ENCODE results near the gene ZNF165. TPM values are rescaled to one million over a fixed set of nuclear protein-coding genes. Genes with fewer than 3 reads are reported as not detected.
"Not testable (repeated sequence)": the region's sequence is repeated elsewhere in the genome, so short reads cannot be mapped to it uniquely, and the experiment has no call there.

ZNF165 gene
- total RNA-seq = 1 to 10 TPM; 4.3 TPM

DNA sequence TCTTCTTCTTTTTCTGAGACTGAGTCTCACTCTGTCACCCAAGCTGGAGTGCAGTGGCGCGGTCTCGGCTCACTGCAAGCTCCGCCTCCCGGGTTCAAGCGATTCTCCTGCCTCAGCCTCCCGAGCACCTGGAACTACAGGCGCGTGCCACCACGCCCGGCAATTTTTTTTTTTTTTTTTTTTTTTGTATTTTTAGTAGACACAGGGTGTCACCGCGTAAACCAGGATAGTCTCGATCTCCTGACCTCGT is at the start of gene ZNF165:
ZNF165 (plus strand) TSS at position 188 of the 250 bp plus-strand sequence. CDS start 4,913 bp downstream, outside the sequence.
- not testable (repeated sequence) for H3K9me3 Mint-ChIP-seq, DNase-seq, H3K27me3 Mint-ChIP-seq
- Mint-ChIP-seq H3K36me3 (peaks cover 15% of the 10 kb centered on the region), H3K4me3 (peak within 1 kb of the TSS; percentile 87), H3K27ac (peak within 1 kb of the TSS; percentile 97), H3K4me1 (peaks cover 11% of the 10 kb centered on the region)

DNA sequence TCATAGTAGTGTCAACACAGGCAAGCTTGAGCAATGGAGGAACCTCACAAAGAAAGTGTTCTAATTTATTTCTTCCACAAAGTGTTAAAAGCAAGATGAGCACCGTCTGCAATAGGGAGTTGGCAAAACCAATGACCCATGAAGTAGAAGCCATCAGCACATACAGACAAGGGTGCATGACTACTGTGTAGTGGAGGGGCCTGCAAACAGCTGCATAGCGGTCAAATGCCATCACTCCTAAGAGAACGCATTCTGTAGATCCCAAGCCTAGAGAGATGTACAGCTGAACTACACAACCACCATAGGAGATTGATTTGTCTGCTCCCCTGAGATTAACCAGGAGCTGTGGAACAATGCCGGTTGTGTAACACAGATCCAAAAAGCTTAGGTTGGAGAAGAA is 26.8 kb upstream of the ZNF165 start:
- DNase-seq = no peak
- no peak overlapping the region for H3K4me3 Mint-ChIP-seq
- H3K9me3 Mint-ChIP-seq = no peaks in the 10 kb centered on the region
- H3K36me3 Mint-ChIP-seq = no peaks in the 10 kb centered on the region
- peaks cover 24% of the 10 kb centered on the region for H3K27me3 Mint-ChIP-seq
- no peaks in the 10 kb centered on the region for H3K4me1 Mint-ChIP-seq
- H3K27ac Mint-ChIP-seq = no peak overlapping the region

DNA sequence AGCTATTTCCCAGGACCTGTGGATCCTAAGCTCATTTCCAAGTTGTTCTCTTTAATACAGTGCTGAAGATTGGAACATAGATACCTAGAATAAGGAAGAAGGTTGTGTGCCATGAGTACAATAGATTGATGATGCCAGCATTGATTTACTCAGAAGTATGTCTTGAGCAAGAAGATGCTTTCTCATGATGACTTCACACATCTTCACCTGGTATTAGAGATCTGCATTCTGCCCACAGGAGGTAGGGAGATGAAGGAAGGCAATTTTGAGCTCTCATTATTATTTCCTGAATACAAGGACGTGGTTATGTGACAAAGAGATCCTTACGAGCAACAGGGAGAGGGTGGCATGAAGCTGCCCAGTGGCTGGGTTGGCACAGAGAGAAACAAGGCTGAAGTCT is 20.0 kb upstream of the ZNF165 start:
- Mint-ChIP-seq H3K27me3 (peaks cover 20% of the 10 kb centered on the region), H3K4me3 (no peak overlapping the region), H3K4me1 (no peaks in the 10 kb centered on the region), H3K9me3 (no peaks in the 10 kb centered on the region), H3K27ac (no peak overlapping the region), H3K36me3 (no peaks in the 10 kb centered on the region)
- no peak for DNase-seq

DNA sequence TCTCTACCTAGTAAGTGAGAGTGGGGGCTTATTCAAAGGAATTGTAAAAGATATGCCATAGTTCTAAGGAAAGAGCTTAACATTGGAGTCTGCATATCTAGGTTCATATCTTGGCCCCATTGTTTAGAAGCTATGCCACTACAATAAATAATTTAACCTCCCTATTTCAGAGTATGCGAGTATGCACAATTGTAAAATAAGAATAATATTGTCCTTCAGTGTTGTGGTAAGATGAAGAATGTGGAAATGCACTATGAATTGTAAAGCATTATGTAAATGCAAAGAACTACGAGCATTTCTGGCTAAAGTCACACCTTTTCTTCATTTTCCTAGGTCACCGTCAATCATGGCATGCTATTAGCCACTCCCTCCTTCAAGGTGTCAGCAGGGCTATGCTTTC is 16.1 kb upstream of the ZNF165 start:
- H3K27me3 Mint-ChIP-seq = peaks cover 38% of the 10 kb centered on the region
- DNase-seq = no peak
- H3K9me3 Mint-ChIP-seq = no peaks in the 10 kb centered on the region
- H3K36me3 Mint-ChIP-seq = no peaks in the 10 kb centered on the region
- H3K4me3 Mint-ChIP-seq = no peak overlapping the region
- no peaks in the 10 kb centered on the region for H3K4me1 Mint-ChIP-seq
- no peak overlapping the region for H3K27ac Mint-ChIP-seq

DNA sequence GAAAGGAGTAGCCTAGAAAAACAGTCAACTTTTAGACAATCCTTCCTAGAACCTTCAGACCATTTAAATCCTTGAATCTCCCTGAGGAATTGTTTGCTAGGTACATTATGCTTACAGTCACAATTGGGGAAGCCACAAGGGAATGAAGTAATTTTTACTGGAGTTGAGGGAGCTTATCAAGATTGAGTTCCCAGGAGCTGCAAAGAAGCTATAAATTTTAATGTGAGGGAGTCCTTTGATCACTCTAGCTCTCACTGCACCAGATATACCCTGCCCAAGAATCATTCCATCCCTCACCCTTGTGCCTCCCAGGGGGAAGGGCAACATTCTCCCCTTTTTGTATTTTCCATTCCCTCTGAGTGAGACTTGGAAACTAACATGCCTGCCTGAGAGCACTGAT is 12.3 kb upstream of the ZNF165 start:
- Mint-ChIP-seq H3K27me3 (peaks cover 23% of the 10 kb centered on the region), H3K9me3 (no peaks in the 10 kb centered on the region), H3K4me3 (no peak overlapping the region), H3K36me3 (no peaks in the 10 kb centered on the region), H3K27ac (no peak overlapping the region), H3K4me1 (no peaks in the 10 kb centered on the region)
- DNase-seq = no peak

DNA sequence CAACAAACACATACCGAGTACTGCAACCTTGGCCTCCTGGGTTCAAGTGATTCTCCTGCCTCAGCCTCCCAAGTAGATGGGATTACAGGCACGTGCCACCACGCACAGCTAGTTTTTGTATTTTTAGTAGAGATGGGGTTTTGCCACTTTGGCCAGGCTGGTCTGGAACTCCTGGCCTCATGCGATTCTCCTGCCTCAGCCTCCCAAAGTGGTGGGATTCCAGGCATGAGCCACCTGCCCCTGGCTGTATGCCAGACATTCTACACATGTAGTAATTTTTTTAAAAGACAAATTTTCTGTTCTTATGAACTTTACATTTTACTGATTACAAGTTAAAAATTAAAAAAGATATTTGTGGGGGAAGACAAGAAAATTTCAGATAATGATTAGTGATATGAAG is 9.4 kb upstream of the ZNF165 start:
- DNase-seq, H3K4me1 Mint-ChIP-seq, H3K27ac Mint-ChIP-seq, H3K9me3 Mint-ChIP-seq, H3K36me3 Mint-ChIP-seq, H3K4me3 Mint-ChIP-seq: not testable (repeated sequence)
- peaks cover 18% of the 10 kb centered on the region for H3K27me3 Mint-ChIP-seq

DNA sequence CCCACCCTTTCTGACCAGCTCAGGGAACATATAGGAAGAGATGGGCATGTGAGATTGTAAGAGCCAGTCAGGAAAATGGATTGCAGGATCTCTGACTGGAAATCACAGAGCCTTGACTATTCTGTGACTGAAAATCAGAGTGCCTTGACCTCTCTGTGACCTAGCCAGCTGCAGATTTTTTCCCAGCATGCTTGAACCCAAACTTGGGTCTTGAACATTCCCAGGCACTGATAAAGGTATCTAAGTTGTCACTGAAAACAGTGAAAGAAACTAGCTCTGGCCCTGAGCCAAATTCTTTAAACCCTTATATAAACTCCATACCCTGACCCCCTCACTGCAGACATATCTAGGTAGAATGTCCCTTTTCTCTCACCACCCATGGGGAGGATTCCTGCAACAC is 2.3 kb upstream of the ZNF165 start:
- no peak overlapping the region for H3K4me3 Mint-ChIP-seq
- peaks cover 2% of the 10 kb centered on the region for H3K9me3 Mint-ChIP-seq
- no peak overlapping the region for H3K27ac Mint-ChIP-seq

DNA sequence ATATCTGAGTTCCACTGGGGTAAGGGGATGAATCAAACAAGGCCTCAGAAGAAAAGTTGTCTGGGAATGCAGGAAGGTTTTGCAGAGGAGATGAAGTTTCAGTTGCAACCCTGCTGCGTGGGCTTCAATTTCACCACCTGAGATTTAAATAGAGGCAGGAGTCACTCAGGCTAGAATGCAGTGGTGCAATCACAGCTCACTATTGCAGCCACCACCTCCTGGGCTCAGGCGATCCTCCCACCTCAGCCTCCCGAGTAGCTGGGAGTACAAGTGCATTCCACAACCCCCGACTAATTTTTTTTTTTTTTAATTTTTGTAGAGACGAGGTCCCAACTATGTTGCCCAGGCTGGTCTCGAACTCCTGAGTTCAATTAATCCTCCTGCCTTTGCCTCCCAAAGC is 1.5 kb upstream of the ZNF165 start:
- Mint-ChIP-seq H3K27me3 (no peaks in the 10 kb centered on the region), H3K27ac (peak overlapping the region; percentile 6), H3K4me3 (no peak overlapping the region), H3K36me3 (peaks cover 8% of the 10 kb centered on the region), H3K9me3 (peaks cover 2% of the 10 kb centered on the region), H3K4me1 (peaks cover 11% of the 10 kb centered on the region)
- no peak for DNase-seq

More for the DNA sequence above, 2.3 kb upstream of the ZNF165 start:
- Mint-ChIP-seq H3K4me1 (peaks cover 11% of the 10 kb centered on the region), H3K27me3 (no peaks in the 10 kb centered on the region), H3K36me3 (peaks cover 4% of the 10 kb centered on the region)
- no peak for DNase-seq

DNA sequence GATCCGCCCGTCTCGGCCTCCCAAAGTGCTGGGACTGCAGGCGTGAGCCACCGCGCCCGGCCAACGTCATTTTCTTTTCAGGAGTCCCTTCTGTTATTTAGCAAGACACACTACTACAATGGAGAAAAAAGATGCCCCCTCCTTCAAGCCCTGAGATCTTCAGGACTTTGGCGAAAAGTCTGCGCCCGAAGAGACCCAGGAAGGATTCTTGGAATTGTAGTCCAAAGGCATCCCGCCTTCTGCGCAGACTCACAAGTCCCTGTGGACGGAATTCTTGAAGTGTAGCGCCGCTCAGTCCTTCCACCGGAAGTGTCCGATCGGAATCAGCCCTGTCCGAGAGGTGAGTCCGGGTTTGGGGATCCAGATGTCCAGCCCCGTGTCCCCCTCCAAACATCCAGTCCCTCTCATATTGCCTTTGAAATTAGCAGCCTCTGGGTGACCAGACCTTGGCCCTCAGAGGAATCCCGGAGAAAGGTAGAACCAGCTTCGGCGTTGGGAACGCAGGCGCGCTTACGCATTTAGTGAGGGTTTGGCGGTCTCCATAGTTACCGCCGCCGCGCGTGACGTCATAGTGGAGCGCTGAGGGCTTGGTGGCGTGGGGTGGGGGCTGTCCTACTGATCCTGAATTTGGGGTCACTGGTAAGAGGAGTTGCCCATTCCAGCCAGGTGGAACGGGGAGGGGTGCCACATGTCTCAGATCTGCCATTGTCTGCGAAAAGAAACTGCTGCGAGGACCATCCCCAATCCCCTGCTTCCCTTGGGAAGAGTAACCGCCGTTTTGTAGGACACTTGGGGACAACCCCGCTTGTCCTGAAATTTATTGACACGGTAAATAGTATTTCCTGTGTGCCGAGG is 490 bp downstream of the ZNF165 start:
- DNase-seq = peak; percentile 87
- peak overlapping the region; percentile 97 for H3K27ac Mint-ChIP-seq
- peaks cover 2% of the 10 kb centered on the region for H3K9me3 Mint-ChIP-seq
- H3K4me1 Mint-ChIP-seq = peaks cover 11% of the 10 kb centered on the region
- H3K36me3 Mint-ChIP-seq = peaks cover 20% of the 10 kb centered on the region
- no peaks in the 10 kb centered on the region for H3K27me3 Mint-ChIP-seq
- peak overlapping the region; percentile 87 for H3K4me3 Mint-ChIP-seq

DNA sequence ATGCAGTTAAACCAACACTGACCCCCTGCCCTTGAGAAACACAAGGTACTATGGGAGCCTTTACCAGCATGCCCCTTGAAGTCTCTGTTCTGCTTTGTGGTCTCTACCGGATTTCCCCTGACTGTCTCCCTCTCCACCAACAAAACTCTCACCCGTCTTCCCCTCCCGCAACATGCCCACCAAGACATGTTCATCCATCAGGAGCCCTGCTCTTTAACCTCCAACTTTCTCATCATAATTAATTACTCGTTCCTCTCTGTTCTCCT is 1.1 kb downstream of the ZNF165 start:
- H3K27ac Mint-ChIP-seq = peak overlapping the region; percentile 97
- peaks cover 11% of the 10 kb centered on the region for H3K4me1 Mint-ChIP-seq
- peak; percentile 18 for DNase-seq
- no peaks in the 10 kb centered on the region for H3K27me3 Mint-ChIP-seq
- peaks cover 26% of the 10 kb centered on the region for H3K36me3 Mint-ChIP-seq
- H3K4me3 Mint-ChIP-seq = peak overlapping the region; percentile 87
- H3K9me3 Mint-ChIP-seq = peaks cover 2% of the 10 kb centered on the region

DNA sequence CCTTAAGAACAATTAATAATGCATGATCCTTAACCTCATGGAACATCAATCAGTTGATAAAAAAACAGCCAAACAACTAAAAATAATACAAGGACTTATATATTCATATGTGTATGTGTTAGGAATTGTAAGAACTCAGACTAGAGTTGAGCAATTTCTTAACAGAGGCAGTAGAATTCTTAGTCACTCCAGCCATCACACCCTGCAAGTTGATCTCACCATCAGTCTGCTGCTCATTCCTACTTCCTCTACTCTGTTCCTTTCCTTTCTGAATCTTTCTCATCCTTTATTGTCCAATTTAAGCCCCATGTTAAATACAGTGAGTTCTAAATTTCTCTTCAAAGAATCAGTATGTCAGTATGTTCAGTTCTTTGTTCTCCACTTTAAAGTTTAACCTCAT is 2.6 kb downstream of the ZNF165 start:
- H3K27me3 Mint-ChIP-seq = no peaks in the 10 kb centered on the region
- no peak overlapping the region for H3K4me3 Mint-ChIP-seq
- H3K27ac Mint-ChIP-seq = no peak overlapping the region
- peaks cover 11% of the 10 kb centered on the region for H3K4me1 Mint-ChIP-seq
- DNase-seq = no peak
- peaks cover 38% of the 10 kb centered on the region for H3K36me3 Mint-ChIP-seq
- peaks cover 7% of the 10 kb centered on the region for H3K9me3 Mint-ChIP-seq

DNA sequence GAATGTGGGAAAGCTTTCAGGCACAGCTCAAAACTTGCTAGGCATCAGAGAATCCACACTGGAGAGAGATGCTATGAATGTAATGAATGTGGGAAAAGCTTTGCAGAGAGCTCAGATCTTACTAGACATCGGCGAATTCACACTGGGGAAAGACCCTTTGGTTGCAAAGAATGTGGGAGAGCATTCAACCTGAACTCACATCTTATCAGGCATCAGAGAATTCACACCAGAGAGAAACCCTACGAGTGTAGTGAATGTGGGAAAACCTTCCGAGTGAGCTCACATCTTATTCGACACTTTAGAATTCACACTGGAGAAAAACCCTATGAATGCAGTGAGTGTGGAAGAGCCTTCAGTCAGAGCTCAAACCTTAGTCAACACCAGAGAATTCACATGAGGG is 8.7 kb downstream of the ZNF165 start:
- Mint-ChIP-seq H3K9me3 (peaks cover 31% of the 10 kb centered on the region), H3K27me3 (no peaks in the 10 kb centered on the region), H3K27ac (no peak overlapping the region), H3K4me1 (no peaks in the 10 kb centered on the region), H3K4me3 (no peak overlapping the region), H3K36me3 (peaks cover 62% of the 10 kb centered on the region)
- no peak for DNase-seq

DNA sequence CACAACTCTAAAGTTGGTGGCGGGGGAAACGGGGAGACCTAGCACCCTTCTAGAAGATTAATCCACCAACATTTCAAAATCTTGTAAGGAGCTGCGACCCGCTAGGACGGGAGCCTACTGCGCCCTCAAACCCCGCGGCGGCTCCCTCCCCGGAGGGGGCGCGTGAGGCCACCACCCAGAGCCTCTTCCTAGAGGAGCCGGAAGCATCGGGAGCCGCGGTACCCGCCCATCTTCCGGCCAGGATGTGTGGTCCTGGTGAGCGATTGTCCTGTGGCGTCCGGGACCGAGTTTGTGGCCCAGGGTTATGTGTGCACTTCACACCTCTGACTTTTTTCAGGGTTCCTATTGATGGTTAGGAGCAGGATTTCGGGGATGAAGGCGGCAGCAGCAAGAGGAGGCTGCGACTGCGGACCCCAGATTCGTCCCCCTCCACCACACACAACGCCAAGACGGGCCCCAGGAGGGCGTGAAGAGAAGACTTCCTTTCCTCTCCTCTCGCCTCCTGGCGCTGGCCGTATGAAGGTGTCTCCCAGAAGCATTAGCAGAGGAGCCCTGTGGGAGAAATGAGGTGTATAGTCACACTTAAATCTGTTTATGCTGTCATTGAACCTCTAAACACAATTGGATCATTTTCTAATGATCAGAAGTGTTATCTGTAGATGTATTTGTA is 10.7 kb downstream of the ZNF165 start:
- Mint-ChIP-seq H3K4me3 (no peak overlapping the region), H3K9me3 (peaks cover 31% of the 10 kb centered on the region), H3K36me3 (peaks cover 49% of the 10 kb centered on the region), H3K27me3 (no peaks in the 10 kb centered on the region), H3K27ac (no peak overlapping the region), H3K4me1 (no peaks in the 10 kb centered on the region)
- DNase-seq = no peak

DNA sequence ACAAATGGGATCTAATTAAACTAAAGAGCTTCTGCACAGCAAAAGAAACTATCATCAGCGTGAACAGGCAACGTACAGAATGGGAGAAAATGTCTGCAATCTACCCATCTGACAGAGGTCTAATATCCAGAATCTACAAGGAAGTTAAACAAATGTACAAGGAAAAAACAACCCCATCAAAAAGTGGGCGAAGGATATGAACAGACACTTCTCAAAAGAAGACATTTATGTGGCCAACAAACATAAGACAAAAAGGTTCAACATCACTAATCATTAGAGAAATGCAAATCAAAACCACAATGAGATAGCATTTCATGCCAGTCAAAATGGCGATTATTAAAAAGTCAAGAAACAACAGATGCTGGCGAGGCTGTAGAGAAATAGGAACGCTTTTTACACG is 21.9 kb downstream of the ZNF165 start:
- not testable (repeated sequence) for H3K27ac Mint-ChIP-seq, H3K36me3 Mint-ChIP-seq, H3K4me3 Mint-ChIP-seq, H3K4me1 Mint-ChIP-seq, DNase-seq, H3K9me3 Mint-ChIP-seq, H3K27me3 Mint-ChIP-seq

DNA sequence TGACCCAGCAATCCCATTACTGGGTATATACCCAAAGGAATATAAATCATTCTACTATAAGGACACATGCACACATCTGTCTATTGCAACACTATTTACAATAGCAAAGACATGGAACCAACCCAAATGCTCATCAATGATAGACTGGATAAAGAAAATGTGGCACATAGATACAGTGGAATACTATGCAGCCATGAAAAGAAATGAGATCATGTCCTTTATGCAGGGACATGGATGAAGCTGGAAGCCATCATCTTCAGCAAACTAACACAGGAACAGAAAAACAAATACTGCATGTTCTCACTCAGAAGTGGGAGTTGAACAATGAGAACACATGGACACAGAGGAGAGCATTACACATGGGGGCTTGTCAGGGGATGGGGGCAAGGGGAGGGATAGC is 22.3 kb downstream of the ZNF165 start:
- not testable (repeated sequence) for H3K4me1 Mint-ChIP-seq, H3K4me3 Mint-ChIP-seq, DNase-seq, H3K27me3 Mint-ChIP-seq, H3K9me3 Mint-ChIP-seq, H3K36me3 Mint-ChIP-seq, H3K27ac Mint-ChIP-seq
